Measurements from ENCODE around the gene DCST1. TPM values are rescaled to one million over a fixed set of nuclear protein-coding genes. Genes with fewer than 3 reads are reported as not detected.
"Not testable (repeated sequence)": the region's sequence is repeated elsewhere in the genome, so short reads cannot be mapped to it uniquely, and the experiment has no call there.

Gene DCST1, protein sequence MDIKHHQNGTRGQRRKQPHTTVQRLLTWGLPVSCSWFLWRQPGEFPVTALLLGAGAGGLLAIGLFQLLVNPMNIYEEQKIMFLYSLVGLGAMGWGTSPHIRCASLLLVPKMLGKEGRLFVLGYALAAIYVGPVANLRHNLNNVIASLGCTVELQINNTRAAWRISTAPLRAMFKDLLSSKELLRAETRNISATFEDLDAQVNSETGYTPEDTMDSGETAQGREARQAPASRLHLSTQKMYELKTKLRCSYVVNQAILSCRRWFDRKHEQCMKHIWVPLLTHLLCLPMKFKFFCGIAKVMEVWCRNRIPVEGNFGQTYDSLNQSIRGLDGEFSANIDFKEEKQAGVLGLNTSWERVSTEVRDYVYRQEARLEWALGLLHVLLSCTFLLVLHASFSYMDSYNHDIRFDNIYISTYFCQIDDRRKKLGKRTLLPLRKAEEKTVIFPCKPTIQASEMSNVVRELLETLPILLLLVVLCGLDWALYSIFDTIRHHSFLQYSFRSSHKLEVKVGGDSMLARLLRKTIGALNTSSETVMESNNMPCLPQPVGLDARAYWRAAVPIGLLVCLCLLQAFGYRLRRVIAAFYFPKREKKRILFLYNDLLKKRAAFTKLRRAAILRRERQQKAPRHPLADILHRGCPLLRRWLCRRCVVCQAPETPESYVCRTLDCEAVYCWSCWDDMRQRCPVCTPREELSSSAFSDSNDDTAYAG
- polyA plus RNA-seq = not detected

- WGBS, 3 donors = 94 to 95% (median 94%) methylated on average over 9 of the region's 9 CpGs
- no peak within 1 kb of the TSS for H3K27ac ChIP-seq (ENCODE audit: low read depth, low read length)
Observed at GRCh38 chr1:155033524-155033923, at the start of gene DCST1, which contains the start of gene DCST2. Gene DCST1 (plus strand): TSS chr1:155033824. CDS start chr1:155034037, 213 bp downstream. Gene DCST2 (minus strand): TSS chr1:155033781. CDS start chr1:155033701, 80 bp downstream.

- H3K27ac ChIP-seq (ENCODE audit: low read depth, low read length) = not testable (repeated sequence)
- 85 to 91% (median 91%) methylated on average over 4 of the region's 4 CpGs for WGBS, 3 donors
Observed at GRCh38 chr1:154986736-154987135, 46.9 kb upstream of the DCST1 start.

- no peak overlapping the region for H3K27ac ChIP-seq (ENCODE audit: low read depth, low read length)
- WGBS, 3 donors = 51 to 62% (median 59%) methylated on average over 6 of the region's 6 CpGs
Observed at GRCh38 chr1:154987326-154987725, 46.3 kb upstream of the DCST1 start.

DNA sequence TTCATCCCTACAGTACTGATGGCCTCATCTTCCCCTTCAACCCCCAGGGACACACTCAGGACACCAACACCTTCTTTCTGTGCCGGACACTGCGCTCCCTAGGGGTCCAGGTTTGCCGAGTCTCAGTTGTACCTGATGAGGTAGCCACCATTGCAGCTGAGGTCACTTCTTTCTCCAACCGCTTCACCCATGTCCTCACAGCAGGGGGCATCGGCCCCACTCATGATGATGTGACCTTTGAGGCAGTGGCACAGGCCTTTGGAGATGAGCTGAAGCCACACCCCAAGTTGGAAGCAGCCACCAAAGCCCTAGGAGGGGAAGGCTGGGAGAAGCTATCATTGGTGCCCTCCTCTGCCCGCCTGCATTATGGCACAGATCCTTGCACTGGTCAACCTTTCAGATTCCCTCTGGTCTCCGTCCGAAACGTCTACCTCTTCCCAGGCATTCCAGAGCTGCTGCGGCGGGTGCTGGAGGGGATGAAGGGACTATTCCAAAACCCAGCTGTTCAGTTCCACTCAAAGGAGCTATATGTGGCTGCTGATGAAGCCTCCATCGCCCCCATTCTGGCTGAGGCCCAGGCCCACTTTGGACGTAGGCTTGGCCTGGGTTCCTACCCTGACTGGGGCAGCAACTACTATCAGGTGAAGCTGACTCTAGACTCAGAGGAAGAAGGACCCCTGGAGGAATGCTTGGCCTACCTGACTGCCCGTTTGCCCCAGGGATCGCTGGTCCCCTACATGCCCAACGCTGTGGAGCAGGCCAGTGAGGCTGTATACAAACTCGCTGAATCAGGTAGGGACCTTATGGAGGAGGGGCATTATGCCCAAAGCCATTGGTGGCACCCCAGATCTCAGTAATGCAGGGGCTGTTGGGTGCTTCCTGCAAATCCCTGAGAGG lies 45.3 kb upstream of the DCST1 start:
- 86 to 90% (median 89%) methylated on average over 17 of the region's 17 CpGs for WGBS, 3 donors
- H3K27ac ChIP-seq (ENCODE audit: low read depth, low read length) = no peak overlapping the region

GRCh38 chr1:154989195-154989860 lies 44.3 kb upstream of the DCST1 start:
- 87 to 95% (median 90%) methylated on average over 3 of the region's 3 CpGs for WGBS, 3 donors
- no peak overlapping the region for H3K27ac ChIP-seq (ENCODE audit: low read depth, low read length)

GRCh38 chr1:154990276-154990675 lies 43.3 kb upstream of the DCST1 start:
- WGBS, 3 donors = 90 to 94% (median 92%) methylated on average over 8 of the region's 8 CpGs

GRCh38 chr1:154992721-154993571 lies 40.7 kb upstream of the DCST1 start:
- no peak overlapping the region for H3K27ac ChIP-seq (ENCODE audit: low read depth, low read length)
- WGBS, 3 donors = 72 to 82% (median 81%) methylated on average over 14 of the region's 14 CpGs

More at GRCh38 chr1:154990276-154990675, 43.3 kb upstream of the DCST1 start:
- H3K27ac ChIP-seq (ENCODE audit: low read depth, low read length) = no peak overlapping the region

- H3K27ac ChIP-seq (ENCODE audit: low read depth, low read length) = no peak within 1 kb of the TSS
- WGBS, 3 donors = 68 to 77% (median 71%) methylated on average over 8 of the region's 8 CpGs
Observed at GRCh38 chr1:154993572-154994268, 39.9 kb upstream of the DCST1 start, which contains the start of gene LENEP. Gene LENEP (plus strand): TSS chr1:154993586. CDS start chr1:154993608, 22 bp downstream.

DNA sequence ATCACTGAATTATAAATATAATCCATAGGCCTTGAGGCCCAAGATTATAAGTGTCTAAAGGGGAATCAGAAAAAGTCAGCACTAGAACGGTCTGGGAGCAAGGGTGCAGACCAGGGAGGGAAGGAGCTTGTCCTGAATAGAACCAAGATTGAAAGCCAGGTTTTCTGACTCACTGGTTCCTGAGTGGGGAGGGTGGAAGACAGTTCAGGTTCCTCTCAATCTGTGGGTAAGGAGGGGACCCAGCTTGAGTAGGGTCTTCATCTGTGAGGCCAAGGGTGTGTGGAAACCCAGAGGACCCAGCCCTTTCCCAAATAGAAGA lies 39.4 kb upstream of the DCST1 start:
- 43 to 61% (median 59%) methylated on average over 1 of the region's 1 CpG for WGBS, 3 donors

DNA sequence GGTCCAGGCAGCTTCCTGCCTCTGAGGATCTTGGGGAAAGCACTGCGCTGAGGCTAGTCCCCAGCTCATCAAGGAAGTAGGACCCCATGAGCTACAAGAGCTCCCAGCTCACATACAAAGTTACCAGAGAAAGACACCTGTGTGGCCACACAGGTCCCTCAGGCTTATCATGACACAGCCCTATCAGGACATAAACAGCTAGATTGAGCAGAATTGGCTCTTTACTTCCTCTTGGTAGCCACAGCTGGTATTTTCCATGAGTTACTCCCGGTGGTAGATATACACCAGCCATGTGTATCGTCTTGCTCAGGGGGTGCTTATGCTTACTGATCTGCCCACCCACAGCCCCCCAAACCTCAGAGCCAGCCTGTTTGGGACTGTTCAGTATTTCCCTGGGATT lies 39.0 kb upstream of the DCST1 start:
- WGBS, 3 donors = 49 to 58% (median 55%) methylated on average over 3 of the region's 3 CpGs
- no peak overlapping the region for H3K27ac ChIP-seq (ENCODE audit: low read depth, low read length)

More for the DNA sequence above, 39.4 kb upstream of the DCST1 start:
- H3K27ac ChIP-seq (ENCODE audit: low read depth, low read length) = no peak overlapping the region

- H3K27ac ChIP-seq (ENCODE audit: low read depth, low read length) = not testable (repeated sequence)
- WGBS, 3 donors = 59 to 63% (median 63%) methylated on average over 12 to 13 of the region's 13 CpGs
Observed at GRCh38 chr1:154995301-154995983, 38.2 kb upstream of the DCST1 start.

GRCh38 chr1:154996966-154997701 lies 36.5 kb upstream of the DCST1 start:
- no peak overlapping the region for H3K27ac ChIP-seq (ENCODE audit: low read depth, low read length)
- WGBS, 3 donors = 77 to 84% (median 79%) methylated on average over 15 of the region's 15 CpGs

DNA sequence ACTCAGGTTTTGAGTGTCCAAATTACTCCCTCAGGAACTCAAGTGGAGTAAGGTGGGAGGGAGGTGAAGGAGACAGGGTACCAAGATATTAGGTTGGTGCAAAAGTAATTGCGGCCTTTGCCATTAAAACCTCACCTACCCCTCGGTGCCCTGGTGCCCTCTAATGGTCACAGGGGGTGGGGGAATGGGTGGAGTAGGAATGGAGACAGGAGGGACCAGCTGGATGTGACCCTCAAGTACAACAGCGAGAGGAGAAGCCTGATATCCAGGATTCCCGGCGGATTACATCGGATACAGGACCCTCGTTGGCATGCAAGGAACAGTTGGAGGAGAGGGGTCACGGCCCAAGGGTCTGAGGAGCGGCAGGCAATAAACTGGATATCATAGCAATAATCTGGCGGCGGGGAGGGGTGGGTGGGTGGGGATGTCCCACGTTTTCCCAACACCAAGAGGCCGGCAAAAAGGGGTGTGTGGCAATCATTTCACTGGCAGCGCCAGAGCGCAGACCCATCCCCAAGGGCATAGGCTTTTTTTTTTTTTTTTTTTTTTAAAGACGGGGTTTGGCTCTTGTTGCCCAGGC lies 35.3 kb upstream of the DCST1 start:
- no peak overlapping the region for H3K27ac ChIP-seq (ENCODE audit: low read depth, low read length)
- WGBS, 3 donors = 67 to 69% (median 67%) methylated on average over 13 to 16 of the region's 16 CpGs

DNA sequence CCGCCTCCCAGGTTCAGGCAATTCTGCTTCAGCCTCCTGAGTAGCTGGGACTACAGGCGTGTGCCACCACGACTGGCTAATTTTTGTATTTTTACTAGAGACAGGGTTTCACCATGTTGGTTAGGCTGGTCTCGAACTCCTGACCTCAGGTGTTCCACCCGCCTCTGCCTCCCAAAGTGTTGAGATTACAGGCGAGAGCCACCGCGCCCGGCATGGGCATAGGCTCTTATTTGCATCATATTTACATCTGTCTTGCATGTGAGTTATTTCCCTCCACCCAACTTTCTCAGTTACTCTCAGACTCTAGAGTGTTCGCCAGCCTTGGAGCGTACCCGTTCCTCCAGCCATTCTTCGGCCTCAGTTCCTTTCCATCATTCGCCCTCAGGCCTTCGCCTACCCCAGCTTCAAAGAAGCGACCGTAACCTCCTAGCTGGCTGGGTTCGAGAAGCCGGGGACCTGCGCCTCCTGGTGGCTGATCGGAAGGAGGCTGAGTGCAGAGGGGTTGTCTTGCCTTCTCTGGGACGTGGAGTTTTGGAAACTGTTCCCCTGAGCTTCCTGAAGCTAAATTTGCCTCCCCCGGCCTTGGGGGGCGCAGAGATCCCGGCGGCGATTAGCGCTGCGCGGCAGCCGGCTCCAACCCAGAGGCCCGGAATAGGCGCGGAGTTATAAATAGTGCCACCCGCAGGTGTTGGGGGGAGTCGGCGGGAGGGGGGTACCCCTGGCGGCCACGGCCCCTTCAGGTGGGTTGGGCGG lies 34.6 kb upstream of the DCST1 start:
- 10 to 12% (median 11%) methylated on average over 38 to 40 of the region's 40 CpGs for WGBS, 3 donors
- H3K27ac ChIP-seq (ENCODE audit: low read depth, low read length) = no peak overlapping the region
